HepG2 (cell line): ENCODE results near the gene DUS2. TPM values are rescaled to one million over a fixed set of nuclear protein-coding genes. Genes with fewer than 3 reads are reported as not detected.

Experiments
- ERF ChIP-seq: IDR thresholded peaks from 2 replicates; pipeline ENCODE4 v1.6.1; 2018; ENCODE audit warnings: missing biosample characterization, missing genetic modification reagents
- HNF1B ChIP-seq: sonication (generic); formaldehyde crosslinking; IDR thresholded peaks from 2 replicates; pipeline ENCODE4 v1.5.1; 2020; ENCODE audit warnings: mild to moderate bottlenecking, moderate library complexity, missing genetic modification reagents
- MED13 ChIP-seq: sonication (generic); formaldehyde crosslinking; IDR thresholded peaks from 2 replicates; pipeline ENCODE4 v1.5.0; 2020; ENCODE audit warnings: missing genetic modification reagents
- NCOA2 ChIP-seq: sonication (generic); formaldehyde crosslinking; IDR thresholded peaks from 2 replicates; pipeline ENCODE4 v1.8.0; 2022; ENCODE audit warnings: inconsistent platforms
- PCBP2 ChIP-seq: fragments of 200-400 bp; formaldehyde crosslinking; optimal IDR thresholded peaks from 2 replicates; pipeline ENCODE3; 2018; ENCODE audit warnings: low read length, low read depth; ENCODE audit not compliant: poor library complexity, severe bottlenecking
- SALL2 ChIP-seq: sonication (generic); formaldehyde crosslinking; IDR thresholded peaks from 2 replicates; pipeline ENCODE4 v1.8.1; 2023; ENCODE audit warnings: mild to moderate bottlenecking, missing genetic modification reagents, inconsistent platforms
- SYNCRIP ChIP-seq: fragments of 200-400 bp; formaldehyde crosslinking; IDR thresholded peaks from 2 replicates; pipeline ENCODE4 v1.6.1; 2018; ENCODE audit warnings: mild to moderate bottlenecking, low read depth, low read length; ENCODE audit not compliant: insufficient read depth
- TFDP1 ChIP-seq: IDR thresholded peaks from 2 replicates; pipeline ENCODE4 v1.6.1; 2016; ENCODE audit warnings: missing compliant biosample characterization, missing genetic modification reagents, borderline replicate concordance
- ZBTB25 ChIP-seq: IDR thresholded peaks from 2 replicates; pipeline ENCODE4 v1.6.1; 2018; ENCODE audit warnings: missing genetic modification reagents
- ZNF124 ChIP-seq: sonication (generic); formaldehyde crosslinking; IDR thresholded peaks from 2 replicates; pipeline ENCODE4 v1.4.0; 2020; ENCODE audit warnings: missing genetic modification reagents
- ZNF235 ChIP-seq: sonication (generic); formaldehyde crosslinking; IDR thresholded peaks from 2 replicates; pipeline ENCODE4 v1.8.1; 2023; ENCODE audit warnings: mild to moderate bottlenecking, missing genetic modification reagents, borderline replicate concordance
- ZNF343 ChIP-seq: sonication (generic); formaldehyde crosslinking; IDR thresholded peaks from 2 replicates; pipeline ENCODE4 v1.4.0; 2020; ENCODE audit warnings: mild to moderate bottlenecking, missing genetic modification reagents
- ZNF350 ChIP-seq: sonication (generic); formaldehyde crosslinking; IDR thresholded peaks from 2 replicates; pipeline ENCODE4 v1.4.0; 2020; ENCODE audit warnings: mild to moderate bottlenecking, low read depth, missing genetic modification reagents, borderline replicate concordance
- ZNF484 ChIP-seq: sonication (generic); formaldehyde crosslinking; IDR thresholded peaks from 2 replicates; pipeline ENCODE4 v1.5.1; 2020; ENCODE audit warnings: mild to moderate bottlenecking, low read depth, missing genetic modification reagents, borderline replicate concordance
- ZNF501 ChIP-seq: sonication (generic); formaldehyde crosslinking; IDR thresholded peaks from 2 replicates; pipeline ENCODE4 v1.5.1; 2020; ENCODE audit warnings: mild to moderate bottlenecking, moderate library complexity, missing genetic modification reagents
- ZNF609 ChIP-seq: sonication (generic); formaldehyde crosslinking; IDR thresholded peaks from 2 replicates; pipeline ENCODE4 v1.4.0; 2020; ENCODE audit warnings: mild to moderate bottlenecking, missing genetic modification reagents, borderline replicate concordance
- ZNF619 ChIP-seq: sonication (generic); formaldehyde crosslinking; IDR thresholded peaks from 2 replicates; pipeline ENCODE4 v1.4.0; 2020; ENCODE audit warnings: mild to moderate bottlenecking, missing genetic modification reagents
- ZNF770 ChIP-seq: sonication (generic); formaldehyde crosslinking; IDR thresholded peaks from 2 replicates; pipeline ENCODE4 v1.5.0; 2020; ENCODE audit warnings: mild to moderate bottlenecking, missing genetic modification reagents
- polyA plus RNA-seq, 8 experiments: library from polyadenylated mRNA; depleted of rRNA in 3 of 8; stranded (reverse) in 7 of 8; unstranded in 1 of 8; fragments of >200 nt; fragmentation: Illumina TruSeq in 4 of 8; extraction: Trizol in 4 of 8; gene quantifications; 2 replicates each; pipeline versions ENCODE4 v1.2.1 to v1.2.3, GENCODE V29; 2011 to 2016; ENCODE audit warnings: low read depth in 4 of 8, missing spikeins in 1 of 8, mixed read lengths in 1 of 8; ENCODE audit not compliant: insufficient read depth in 1 of 8
- total RNA-seq, 5 experiments: library from RNA; depleted of rRNA; stranded (reverse); fragments of >200 nt; fragmentation: Illumina TruSeq; extraction: Trizol; gene quantifications; 2 replicates each; pipeline ENCODE4 v1.2.3, GENCODE V29; 2016; ENCODE audit warnings: low read depth in 1 of 5

The DUS2 gene
- total and polyA plus RNA-seq, 2 of the 13 experiments (the other 11 are each of a cell fraction or from before 2014, with no cell fraction given), result 17.8 to 25.1 TPM

GRCh38 chr16:68084504-68085258, 61.6 kb downstream of the DUS2 start (continued):
- TF ChIP-seq ZNF350 (CRISPR knock-in tag) (peak; percentile 99), ZNF609 (peak; percentile 92), SYNCRIP (no peak), ZNF501 (CRISPR knock-in tag) (peak; percentile 95), ERF (peak; percentile 99), NCOA2 (CRISPR knock-in tag) (peak; percentile 77), HNF1B (CRISPR knock-in tag) (peak; percentile 82), ZNF124 (peak; percentile 87), TFDP1 (CRISPR knock-in tag) (peak; percentile 99), MED13 (CRISPR knock-in tag) (no peak), SALL2 (CRISPR knock-in tag) (peak; percentile 98), ZNF343 (CRISPR knock-in tag) (peak; percentile 97), ZNF770 (CRISPR knock-in tag) (peak; percentile 66), ZNF619 (peak; percentile 94; the same call in 1 of the 2 replicates), ZNF484 (CRISPR knock-in tag) (no peak; the same call in 1 of the 2 replicates), ZNF235 (CRISPR knock-in tag) (no peak), PCBP2 (no peak), ZBTB25 (CRISPR knock-in tag) (peak; percentile 96)
